HG03575 (cell line): ENCODE data around the gene RPL6.

Experiments used
- ATAC-seq: cut with Tn5 transposase; IDR thresholded peaks from one replicate; pipeline ENCODE4 v1.9.1; 2021; ENCODE audit not compliant: unreplicated experiment, insufficient number of reproducible peaks, low FRiP score; ENCODE audit errors: extremely low read depth

The RPL6 gene

GRCh38 chr12:112381883-112382796 is 27.3 kb downstream of the RPL6 start, which contains the start of gene HECTD4:
TSS of gene HECTD4 (minus strand) at chr12:112382431. CDS start at chr12:112382128, 303 bp downstream.
- no peak for ATAC-seq

GRCh38 chr12:112381406-112381882 is 28.0 kb downstream of the RPL6 start:
- ATAC-seq: no peak

GRCh38 chr12:112380663-112381405 is 28.6 kb downstream of the RPL6 start:
- ATAC-seq: no peak

- ATAC-seq: no peak
Observed at GRCh38 chr12:112375105-112375504, 34.3 kb downstream of the RPL6 start.

GRCh38 chr12:112374166-112374740 is 35.2 kb downstream of the RPL6 start:
- no peak for ATAC-seq

- no peak for ATAC-seq
Observed at GRCh38 chr12:112370868-112371510, 38.4 kb downstream of the RPL6 start.

- ATAC-seq: no peak
Observed at GRCh38 chr12:112370199-112370598, 39.2 kb downstream of the RPL6 start.

GRCh38 chr12:112368856-112369255 is 40.5 kb downstream of the RPL6 start:
- no peak for ATAC-seq

GRCh38 chr12:112367965-112368364 is 41.4 kb downstream of the RPL6 start:
- ATAC-seq: no peak

GRCh38 chr12:112362310-112362709 is 47.1 kb downstream of the RPL6 start:
- no peak for ATAC-seq

GRCh38 chr12:112361271-112361670 is 48.1 kb downstream of the RPL6 start:
- ATAC-seq: no peak

GRCh38 chr12:112359290-112359689 is 50.1 kb downstream of the RPL6 start:
- no peak for ATAC-seq

GRCh38 chr12:112357214-112357613 is 52.2 kb downstream of the RPL6 start:
- ATAC-seq: no peak
